Measurements from ENCODE around the gene SV2C. TPM values are rescaled to one million over a fixed set of nuclear protein-coding genes. Genes with fewer than 3 reads are reported as not detected.
A peak's percentile ranks its signal among the peaks of the same experiment; 100 is the strongest.

The SV2C gene
- total RNA-seq, 1 donor from 2014 or later: 0.33 TPM

DNA sequence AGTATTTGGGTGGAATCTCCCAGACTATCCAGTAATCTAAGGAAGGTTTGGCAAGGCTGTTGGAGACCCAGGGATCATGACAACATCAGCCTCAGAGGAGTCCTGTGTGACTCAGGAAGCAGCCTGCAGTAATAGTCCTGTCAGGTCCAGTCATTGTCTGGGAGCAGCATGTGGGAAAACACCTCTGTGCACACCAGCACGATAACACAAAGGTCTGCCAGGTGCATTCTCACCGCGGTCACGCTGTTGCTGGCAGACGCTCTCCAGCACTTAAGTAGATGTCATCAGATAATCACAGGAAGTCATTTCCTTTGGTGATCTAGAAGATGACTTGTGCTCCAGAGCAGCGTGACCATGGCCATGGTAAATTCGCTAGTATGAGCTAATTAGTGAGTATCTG, 220.7 kb downstream of the SV2C start:
- DNase-seq (ENCODE audit: low read depth, low spot score): no peak
- TF ChIP-seq, protein P1, sequence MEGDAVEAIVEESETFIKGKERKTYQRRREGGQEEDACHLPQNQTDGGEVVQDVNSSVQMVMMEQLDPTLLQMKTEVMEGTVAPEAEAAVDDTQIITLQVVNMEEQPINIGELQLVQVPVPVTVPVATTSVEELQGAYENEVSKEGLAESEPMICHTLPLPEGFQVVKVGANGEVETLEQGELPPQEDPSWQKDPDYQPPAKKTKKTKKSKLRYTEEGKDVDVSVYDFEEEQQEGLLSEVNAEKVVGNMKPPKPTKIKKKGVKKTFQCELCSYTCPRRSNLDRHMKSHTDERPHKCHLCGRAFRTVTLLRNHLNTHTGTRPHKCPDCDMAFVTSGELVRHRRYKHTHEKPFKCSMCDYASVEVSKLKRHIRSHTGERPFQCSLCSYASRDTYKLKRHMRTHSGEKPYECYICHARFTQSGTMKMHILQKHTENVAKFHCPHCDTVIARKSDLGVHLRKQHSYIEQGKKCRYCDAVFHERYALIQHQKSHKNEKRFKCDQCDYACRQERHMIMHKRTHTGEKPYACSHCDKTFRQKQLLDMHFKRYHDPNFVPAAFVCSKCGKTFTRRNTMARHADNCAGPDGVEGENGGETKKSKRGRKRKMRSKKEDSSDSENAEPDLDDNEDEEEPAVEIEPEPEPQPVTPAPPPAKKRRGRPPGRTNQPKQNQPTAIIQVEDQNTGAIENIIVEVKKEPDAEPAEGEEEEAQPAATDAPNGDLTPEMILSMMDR (conservative IDR thresholded peaks at IDR 0.05): no peak
- Mint-ChIP-seq H3K4me1 (peaks cover 5% of the 10 kb centered on the region), H3K36me3 (ENCODE audit: low read depth) (no peaks in the 10 kb centered on the region), H3K27me3 (ENCODE audit: low read depth) (no peaks in the 10 kb centered on the region), H3K9me3 (no peaks in the 10 kb centered on the region), H3K4me3 (no peak overlapping the region), H3K27ac (ENCODE audit: unreplicated experiment) (no peak overlapping the region)

DNA sequence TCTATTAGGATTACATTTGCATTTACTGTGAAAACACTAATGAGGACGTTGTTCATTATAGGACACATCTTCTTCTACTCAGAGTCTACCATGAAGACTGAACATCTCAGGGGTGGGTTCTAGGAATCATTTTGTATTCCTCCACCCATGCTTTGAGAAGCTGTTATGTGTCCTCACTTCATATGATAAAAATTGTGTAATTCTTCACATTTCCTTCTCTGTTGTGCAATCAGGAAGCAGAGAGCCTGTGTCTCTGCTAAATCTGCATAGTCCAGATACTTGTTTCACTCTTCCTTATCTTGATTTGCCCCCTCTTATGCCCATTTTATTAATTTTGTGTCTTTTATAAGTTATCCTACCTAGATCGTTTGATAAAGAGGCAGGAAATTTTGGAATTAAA, 222.1 kb downstream of the SV2C start:
- no peak for DNase-seq (ENCODE audit: low read depth, low spot score)
- no peak overlapping the region for H3K4me3 Mint-ChIP-seq
- peaks cover 5% of the 10 kb centered on the region for H3K4me1 Mint-ChIP-seq
- no peak overlapping the region for H3K27ac Mint-ChIP-seq (ENCODE audit: unreplicated experiment)
- TF ChIP-seq, protein P1 (conservative IDR thresholded peaks at IDR 0.05): no peak
- no peaks in the 10 kb centered on the region for H3K9me3 Mint-ChIP-seq
- no peaks in the 10 kb centered on the region for H3K27me3 Mint-ChIP-seq (ENCODE audit: low read depth)
- H3K36me3 Mint-ChIP-seq (ENCODE audit: low read depth): no peaks in the 10 kb centered on the region

DNA sequence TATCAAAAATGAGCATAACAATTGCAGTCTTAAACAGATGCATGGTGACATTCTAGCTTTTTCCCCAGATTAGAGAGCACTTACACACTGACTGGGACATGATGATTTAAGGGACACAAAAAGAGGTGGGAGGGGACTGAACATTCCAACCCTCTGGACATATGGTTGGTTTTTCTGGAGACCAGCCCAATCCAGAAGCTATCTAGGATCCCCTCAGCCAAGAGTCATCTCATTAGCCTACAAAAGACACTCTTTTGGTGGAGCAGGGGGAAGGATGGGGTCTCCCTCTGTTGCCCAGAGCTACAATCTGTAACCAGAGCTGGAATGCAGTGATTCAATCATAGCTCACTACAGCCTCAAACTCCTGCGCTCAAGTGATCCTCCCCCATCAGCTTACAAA, 222.6 kb downstream of the SV2C start:
- Mint-ChIP-seq H3K36me3 (ENCODE audit: low read depth) (no peaks in the 10 kb centered on the region), H3K27ac (ENCODE audit: unreplicated experiment) (no peak overlapping the region), H3K4me1 (peaks cover 5% of the 10 kb centered on the region), H3K4me3 (no peak overlapping the region), H3K9me3 (no peaks in the 10 kb centered on the region), H3K27me3 (ENCODE audit: low read depth) (no peaks in the 10 kb centered on the region)
- no peak for DNase-seq (ENCODE audit: low read depth, low spot score)
- TF ChIP-seq, protein P1 (conservative IDR thresholded peaks at IDR 0.05): no peak

DNA sequence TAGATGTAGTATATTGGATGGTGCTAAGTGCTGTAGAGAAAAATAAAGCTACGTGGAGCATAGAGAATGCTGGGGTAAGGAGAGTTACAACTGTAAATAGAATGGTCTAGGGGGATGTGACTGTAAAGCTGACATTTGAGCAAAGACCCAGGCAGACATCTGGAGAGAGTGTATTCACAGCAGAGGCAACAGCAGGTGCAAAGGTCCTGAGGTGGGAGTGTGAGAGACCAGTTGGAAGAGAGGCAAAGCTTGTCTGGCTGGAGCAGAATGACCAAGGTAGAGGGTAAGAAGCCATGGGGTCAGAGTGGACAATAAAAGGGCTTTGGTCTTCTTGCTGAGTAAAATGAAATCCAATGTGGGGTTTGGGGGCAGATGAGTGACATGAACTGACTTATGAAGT, 227.0 kb downstream of the SV2C start:
- TF ChIP-seq, protein P1 (conservative IDR thresholded peaks at IDR 0.05): no peak
- H3K36me3 Mint-ChIP-seq (ENCODE audit: low read depth): no peaks in the 10 kb centered on the region
- no peaks in the 10 kb centered on the region for H3K27me3 Mint-ChIP-seq (ENCODE audit: low read depth)
- H3K4me1 Mint-ChIP-seq: peaks cover 10% of the 10 kb centered on the region
- DNase-seq (ENCODE audit: low read depth, low spot score): no peak
- H3K9me3 Mint-ChIP-seq: no peaks in the 10 kb centered on the region
- H3K4me3 Mint-ChIP-seq: no peak overlapping the region
- H3K27ac Mint-ChIP-seq (ENCODE audit: unreplicated experiment): no peak overlapping the region

DNA sequence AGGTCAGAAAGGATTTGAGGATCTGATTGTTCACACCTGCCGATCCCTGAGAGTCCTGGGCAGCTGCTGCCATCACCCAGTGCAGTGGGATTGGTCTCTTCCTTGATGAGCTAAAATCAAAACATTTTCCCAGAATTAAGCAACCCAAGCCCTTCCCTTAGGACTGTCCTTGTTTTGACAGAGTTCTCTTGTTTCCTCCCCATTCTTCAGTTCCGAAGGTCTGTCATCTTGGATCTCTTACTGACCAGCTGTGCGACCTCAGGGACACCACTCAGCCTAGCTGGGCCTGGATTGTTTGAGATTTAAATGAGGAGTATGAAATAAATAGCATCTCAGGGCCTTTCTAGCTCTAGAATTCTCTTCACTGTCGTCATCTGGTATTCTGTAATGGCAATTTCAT, 229.6 kb downstream of the SV2C start:
- no peak overlapping the region for H3K4me3 Mint-ChIP-seq
- no peaks in the 10 kb centered on the region for H3K9me3 Mint-ChIP-seq
- H3K36me3 Mint-ChIP-seq (ENCODE audit: low read depth): no peaks in the 10 kb centered on the region
- H3K27ac Mint-ChIP-seq (ENCODE audit: unreplicated experiment): peak overlapping the region; percentile 78
- peaks cover 6% of the 10 kb centered on the region for H3K4me1 Mint-ChIP-seq
- TF ChIP-seq, protein P1 (conservative IDR thresholded peaks at IDR 0.05): no peak
- H3K27me3 Mint-ChIP-seq (ENCODE audit: low read depth): no peaks in the 10 kb centered on the region
- no peak for DNase-seq (ENCODE audit: low read depth, low spot score)

DNA sequence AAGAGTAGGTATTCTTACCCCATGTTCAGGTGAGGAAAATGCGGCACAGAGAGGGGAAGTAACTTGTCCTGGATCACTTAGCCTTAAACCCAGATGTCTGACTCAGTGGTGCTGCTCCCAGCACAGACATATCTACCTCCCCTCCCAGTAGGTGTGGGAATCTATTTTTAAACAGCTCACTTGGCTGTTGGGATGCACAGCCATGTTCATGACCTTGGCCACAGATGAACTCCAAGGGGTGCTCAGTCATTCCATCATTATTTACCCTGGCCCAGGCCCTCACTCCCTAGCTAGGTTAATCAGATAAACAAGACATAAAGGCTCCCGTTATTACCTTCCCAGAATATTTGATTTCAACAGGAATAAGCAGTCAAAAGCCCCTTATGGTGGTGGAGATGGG, 231.5 kb downstream of the SV2C start:
- no peaks in the 10 kb centered on the region for H3K36me3 Mint-ChIP-seq (ENCODE audit: low read depth)
- DNase-seq (ENCODE audit: low read depth, low spot score): no peak
- TF ChIP-seq, protein P1 (conservative IDR thresholded peaks at IDR 0.05): no peak
- no peaks in the 10 kb centered on the region for H3K9me3 Mint-ChIP-seq
- H3K27ac Mint-ChIP-seq (ENCODE audit: unreplicated experiment): no peak overlapping the region
- H3K4me1 Mint-ChIP-seq: peaks cover 5% of the 10 kb centered on the region
- H3K27me3 Mint-ChIP-seq (ENCODE audit: low read depth): no peaks in the 10 kb centered on the region
- no peak overlapping the region for H3K4me3 Mint-ChIP-seq
